Pons (tissue), 1 donor: ENCODE measurements around the gene WNT1.

Experiments
- DNase-seq: peaks from one replicate; pipeline ENCODE4 v3.0.0-alpha.2; 2016; ENCODE audit warnings: low spot score

WNT1 gene

GRCh38 chr12:48980953-48981756 is 3.0 kb downstream of the WNT1 start:
- DNase-seq: no peak

GRCh38 chr12:48981757-48982157 is 3.6 kb downstream of the WNT1 start:
- DNase-seq: no peak

GRCh38 chr12:48982397-48983080 is 4.4 kb downstream of the WNT1 start:
- DNase-seq: no peak

- no peak for DNase-seq
These were observed 7.4 kb downstream of the WNT1 start for GRCh38 chr12:48985475-48985897.

- DNase-seq: no peak
These were observed 7.8 kb downstream of the WNT1 start for GRCh38 chr12:48985901-48986300.

- no peak for DNase-seq
These were observed 8.7 kb downstream of the WNT1 start for GRCh38 chr12:48986720-48987291.

- DNase-seq: peak; percentile 29
These were observed 10.0 kb downstream of the WNT1 start for GRCh38 chr12:48988030-48988649.

GRCh38 chr12:48990552-48990951 is 12.4 kb downstream of the WNT1 start:
- no peak for DNase-seq

GRCh38 chr12:48991247-48992050 is 13.3 kb downstream of the WNT1 start:
- DNase-seq: no peak

- no peak for DNase-seq
These were observed 15.7 kb downstream of the WNT1 start for GRCh38 chr12:48993787-48994186.

- DNase-seq: no peak
These were observed 16.3 kb downstream of the WNT1 start for GRCh38 chr12:48994224-48995085.

- DNase-seq: peak; percentile 52
These were observed 17.2 kb downstream of the WNT1 start for GRCh38 chr12:48995086-48995879.

- DNase-seq: peak; percentile 67
These were observed 18.9 kb downstream of the WNT1 start for GRCh38 chr12:48996794-48997718.

- DNase-seq: no peak
These were observed 19.8 kb downstream of the WNT1 start for GRCh38 chr12:48997719-48998496.

GRCh38 chr12:48998497-48999353 is 20.6 kb downstream of the WNT1 start:
- no peak for DNase-seq

- DNase-seq: no peak
These were observed 21.4 kb downstream of the WNT1 start, which contains the start of gene DDN for GRCh38 chr12:48999371-49000131. Gene DDN (minus strand): TSS chr12:48999375. CDS start chr12:48999287, 88 bp downstream.
